ENCODE data around the gene TMPRSS4. TPM values are rescaled to one million over a fixed set of nuclear protein-coding genes. Genes with fewer than 3 reads are reported as not detected.

TMPRSS4 gene
- total and polyA plus RNA-seq, 9 of the 15 experiments (the other 6 are each of a cell fraction or from before 2014, with no cell fraction given) = 4.0 to 10.0 (median 5.6) TPM

DNA sequence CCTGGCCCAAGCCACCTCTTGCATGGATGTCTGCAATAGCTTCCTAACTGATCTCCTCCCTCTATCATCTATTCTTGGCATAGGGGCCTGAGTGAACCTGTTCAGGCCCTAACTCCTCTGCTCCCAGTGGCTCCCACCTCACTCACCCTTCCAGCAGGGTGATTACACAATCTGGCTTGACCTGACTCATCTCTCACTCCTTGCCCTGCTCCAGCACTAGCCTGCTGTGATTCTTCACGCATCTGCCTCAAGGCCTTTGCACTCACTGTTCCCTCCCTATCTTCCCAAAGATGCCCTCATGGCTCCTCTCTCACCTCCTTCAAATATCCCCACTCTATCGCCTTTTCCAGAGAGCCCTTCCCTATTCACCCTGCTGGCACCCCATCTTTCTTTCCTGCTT is 65.2 kb downstream of the TMPRSS4 start:
- Histone ChIP-seq H3K9me1 (ENCODE audit: control insufficient read depth, insufficient read depth, low read length) (no peaks in the 10 kb centered on the region), H3K27me3 (ENCODE audit: control insufficient read depth in 2 of 2, insufficient read depth in 2 of 2, low read length in 2 of 2) (peaks cover 23 to 61% of the 10 kb centered on the region in 2 experiments), H3K4me3 (no peak overlapping the region), H3K4me1 (replicated peaks in 1 of 2; ENCODE audit: control insufficient read depth in 2 of 2, insufficient read depth in 2 of 2, low read length in 2 of 2) (peaks cover 0 to 11% of the 10 kb centered on the region in 2 experiments; a peak in 2 of 5 replicates), H3K36me3 (ENCODE audit: control insufficient read depth, insufficient read depth, low read length) (no peaks in the 10 kb centered on the region), H3K9ac (ENCODE audit: insufficient read depth in 1 of 2, low read depth in 2 of 2, low read length in 2 of 2) (no peak overlapping the region), H3K27ac (ENCODE audit: extremely low read depth, low read depth, low read length) (no peak overlapping the region), H3K9me3 (replicated peaks; ENCODE audit: control insufficient read depth, insufficient read depth, low read depth, low read length) (no peaks in the 10 kb centered on the region), H4K20me1 (replicated peaks; ENCODE audit: control insufficient read depth, insufficient read depth, low read length) (no peaks in the 10 kb centered on the region; the same call in 1 of the 2 replicates), H3K79me2 (ENCODE audit: control insufficient read depth, insufficient read depth, low read length) (no peaks in the 10 kb centered on the region), H3K4me2 (ENCODE audit: insufficient read depth, low read length) (no peak overlapping the region), H2AFZ (ENCODE audit: low read depth, low read length) (no peak overlapping the region)
- no peak for FAIRE-seq
- in situ Hi-C loops (cut with MboI) = no loop called here
- 0% methylated on average over 2 of the region's 2 CpGs for WGBS (ENCODE audit: insufficient coverage, low coverage, missing lambda C conversion rate)
- ChIA-PET POLR2A (no interaction called here), CTCF (ENCODE audit: low intra/inter-chr PET ratio) (no interaction called here)
- intact Hi-C loops (cut with micrococcal nuclease) = no loop called here
- TF ChIP-seq JUN (IDR thresholded peaks at IDR 0.05; ENCODE audit: borderline replicate concordance, low read depth, low read length) = 0 out of 2 replicates have a peak, but pooled peaks have one; percentile 14
- no peak for TF ChIP-seq JUN (CRISPR knock-in tag; IDR thresholded peaks at IDR 0.05; ENCODE audit: borderline replicate concordance)
- no peak for TF ChIP-seq TOE1 (IDR thresholded peaks at IDR 0.05; ENCODE audit: borderline replicate concordance)
- no peak for TF ChIP-seq TOE1 (CRISPR knock-in tag; IDR thresholded peaks at IDR 0.05; ENCODE audit: borderline replicate concordance, low read depth)
- no peak for TF ChIP-seq CEBPG (CRISPR knock-in tag; IDR thresholded peaks at IDR 0.05)
- TF ChIP-seq CEBPG (tag; conservative IDR thresholded peaks at IDR 0.05 in 1 of 2, IDR thresholded peaks at IDR 0.05 in 1 of 2) = peak in 1 of 2 experiments; percentile 68; a peak in 2 of 4 replicates
- TF ChIP-seq KDM1A (IDR thresholded peaks at IDR 0.05) = peak; percentile 24 to 37; a peak in 2 of 4 replicates
- TF ChIP-seq, protein P1, sequence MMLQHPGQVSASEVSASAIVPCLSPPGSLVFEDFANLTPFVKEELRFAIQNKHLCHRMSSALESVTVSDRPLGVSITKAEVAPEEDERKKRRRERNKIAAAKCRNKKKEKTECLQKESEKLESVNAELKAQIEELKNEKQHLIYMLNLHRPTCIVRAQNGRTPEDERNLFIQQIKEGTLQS (IDR thresholded peaks at IDR 0.05) = 0 out of 2 replicates have a peak, but pooled peaks have one; percentile 17
- TF ChIP-seq, protein P1 (CRISPR knock-in tag; conservative IDR thresholded peaks at IDR 0.05) = no peak
- TF ChIP-seq CEBPB (tag; IDR thresholded peaks at IDR 0.05) = peak; percentile 64
- no peak for TF ChIP-seq SMAD1 (IDR thresholded peaks at IDR 0.05; ENCODE audit: low read depth, low read length, partially characterized antibody)
- ATAC-seq = no peak
- BruUV-seq (replicated peaks) = no TSS peak
- no peak for DNase-seq (ENCODE audit: extremely low read depth in 1 of 4, low spot score in 3 of 4)
